NCI-H2107 treated with DMSO at 0.1 percent for 48 hours (cell line): ENCODE measurements around the gene HNRNPH1.

Experiments
- DNase-seq: peaks from one replicate; lab custom pipeline; 2025; ENCODE audit not compliant: unreplicated experiment; lab: John Stamatoyannopoulos, UW

HNRNPH1 gene

GRCh38 chr5:179606071-179606909, 17.2 kb downstream of the HNRNPH1 start:
- DNase-seq = no peak

DNA sequence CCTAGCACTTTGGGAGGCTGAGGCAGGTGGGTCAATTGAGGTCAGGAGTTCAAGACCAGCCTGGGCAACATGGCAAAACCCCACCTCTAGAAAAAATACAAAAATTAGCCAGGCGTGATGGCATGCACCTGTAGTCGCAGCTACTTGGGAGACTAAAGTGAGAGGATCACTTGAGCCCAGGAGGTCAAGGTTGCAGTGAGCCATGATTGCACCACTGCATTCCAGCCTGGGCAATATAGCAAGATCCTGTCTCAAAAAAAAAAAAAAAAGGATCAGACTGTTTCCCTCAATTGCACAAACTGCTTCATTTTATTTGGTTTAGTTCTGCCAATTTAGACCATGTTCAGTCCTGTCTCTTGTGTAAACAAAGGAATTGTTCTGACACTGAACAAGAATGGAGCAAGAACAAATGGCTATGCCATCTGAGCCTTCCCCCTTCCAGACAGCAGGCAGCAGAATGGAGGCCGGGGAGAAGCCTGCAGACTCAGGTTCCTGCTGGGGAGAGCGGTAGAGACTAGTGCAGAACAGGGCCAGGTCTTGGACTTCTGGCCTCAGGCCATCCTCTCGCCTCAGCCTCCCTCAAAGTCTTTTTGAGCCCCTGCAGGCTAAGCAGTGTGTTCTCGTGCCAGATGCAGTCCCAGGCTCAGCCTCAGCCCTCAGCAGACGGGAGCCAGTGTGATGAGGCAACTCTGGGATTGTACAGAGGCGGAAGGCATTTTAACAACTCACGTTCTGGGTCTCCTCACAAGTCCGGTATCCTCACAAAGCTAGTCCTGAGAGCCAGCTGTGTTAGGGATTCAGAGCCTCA, 18.2 kb downstream of the HNRNPH1 start:
- DNase-seq = no peak

DNA sequence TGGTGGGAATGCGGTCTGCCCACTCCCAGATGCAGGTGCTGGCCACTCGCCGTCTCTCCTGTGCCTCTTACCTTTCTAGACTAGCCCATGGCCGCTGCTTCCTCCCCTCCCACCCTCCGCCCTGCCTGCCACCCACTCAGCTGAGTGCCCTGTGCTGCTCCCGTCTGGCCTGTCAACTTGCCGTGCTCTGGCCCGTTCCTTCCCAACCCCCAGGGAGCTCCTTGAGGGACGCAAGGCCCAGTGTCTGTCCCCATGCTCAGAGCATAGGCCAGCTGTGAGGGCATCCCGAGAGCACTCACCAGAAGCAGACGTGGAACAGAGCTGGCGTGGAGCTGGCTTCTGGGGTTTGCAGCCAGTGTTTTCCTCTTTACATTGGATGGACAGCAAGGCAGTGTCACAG, 20.2 kb downstream of the HNRNPH1 start:
- no peak for DNase-seq

- no peak for DNase-seq
These were observed 21.4 kb downstream of the HNRNPH1 start for GRCh38 chr5:179601871-179602625.

GRCh38 chr5:179599973-179600372, 23.5 kb downstream of the HNRNPH1 start:
- peak; percentile 40 for DNase-seq

DNA sequence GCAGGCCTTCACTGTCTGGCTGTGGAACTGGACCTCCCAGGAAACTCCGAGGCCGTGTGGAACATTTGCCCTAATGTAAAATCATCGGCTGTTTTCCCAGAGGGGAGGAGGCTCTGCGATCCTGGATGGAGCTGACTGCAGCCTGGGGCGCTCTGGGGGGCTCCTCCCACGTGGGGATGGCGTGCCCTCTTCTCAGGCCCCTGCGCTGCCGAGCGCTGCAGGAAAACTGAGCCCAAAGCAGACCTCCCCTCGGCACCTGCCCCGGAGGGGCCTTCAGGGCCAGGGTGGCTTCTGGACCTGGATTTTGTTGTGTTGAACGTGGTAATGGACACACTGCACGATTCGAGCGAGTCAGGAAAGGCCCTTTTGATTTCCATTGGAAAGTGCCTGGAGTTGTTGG, 23.9 kb downstream of the HNRNPH1 start:
- DNase-seq = no peak

GRCh38 chr5:179599100-179599499, 24.4 kb downstream of the HNRNPH1 start:
- no peak for DNase-seq

DNA sequence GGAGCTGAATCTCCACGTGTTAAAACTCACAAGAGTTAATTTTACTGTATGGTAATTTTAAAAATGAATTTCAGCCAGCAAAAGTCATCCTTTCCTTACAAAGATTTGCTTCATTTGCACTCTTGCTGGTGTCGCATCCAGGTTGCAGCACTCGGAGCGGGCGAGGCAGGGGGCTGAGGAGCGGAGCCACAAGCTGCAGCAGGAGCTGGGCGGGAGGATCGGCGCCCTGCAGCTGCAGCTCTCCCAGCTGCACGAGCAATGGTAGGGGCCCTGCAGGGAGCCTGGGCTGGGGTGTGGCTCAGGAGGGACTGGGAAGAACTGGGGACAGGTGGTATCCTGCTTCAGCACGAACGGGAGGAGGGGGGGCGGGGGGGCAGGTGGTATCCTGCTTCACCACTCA, 27.1 kb downstream of the HNRNPH1 start:
- DNase-seq = peak; percentile 74

DNA sequence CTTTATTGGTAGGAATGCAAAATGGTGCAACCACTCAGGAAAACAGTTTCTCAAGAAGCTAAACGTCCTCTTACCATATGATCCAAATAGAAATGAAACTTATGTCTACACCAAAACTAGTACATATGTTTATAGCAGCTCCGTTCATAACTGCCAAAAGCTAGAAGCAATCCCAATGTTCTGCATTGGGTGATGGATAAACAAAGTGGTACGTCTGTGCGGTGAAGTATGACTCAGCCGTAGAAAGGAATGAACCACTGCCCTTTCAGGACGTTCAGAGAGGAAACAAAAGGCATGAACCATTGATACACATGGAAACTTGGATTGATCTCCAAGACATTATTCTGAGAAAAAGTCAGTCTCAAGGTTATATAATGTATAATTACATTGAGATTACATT, 27.6 kb downstream of the HNRNPH1 start:
- no peak for DNase-seq

GRCh38 chr5:179588166-179588565, 35.3 kb downstream of the HNRNPH1 start:
- DNase-seq = no peak

DNA sequence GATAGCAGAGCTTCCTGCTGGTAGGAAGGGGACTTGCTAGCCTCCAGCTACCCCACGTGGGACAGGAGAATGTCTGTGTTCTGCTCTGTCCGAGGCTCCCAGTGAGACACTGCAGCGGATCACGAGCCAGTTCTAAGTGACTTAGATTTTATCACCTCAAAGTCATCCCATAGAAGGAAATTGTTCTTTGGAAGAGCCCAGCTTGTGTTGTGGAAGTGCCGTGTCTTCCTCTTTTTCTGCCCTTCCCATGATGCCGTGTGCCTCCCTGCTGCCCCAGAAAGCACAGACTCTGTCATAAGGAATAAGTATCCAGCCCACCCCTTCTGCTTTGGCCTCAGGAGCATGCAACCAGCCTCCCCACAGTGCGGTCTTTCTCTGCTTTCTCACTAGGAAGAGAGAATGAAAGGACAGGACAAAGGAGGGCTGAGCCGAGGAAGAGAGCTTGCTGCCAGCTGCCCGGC, 37.5 kb downstream of the HNRNPH1 start:
- no peak for DNase-seq

- DNase-seq = no peak
These were observed 46.0 kb downstream of the HNRNPH1 start for GRCh38 chr5:179577286-179577960.

DNA sequence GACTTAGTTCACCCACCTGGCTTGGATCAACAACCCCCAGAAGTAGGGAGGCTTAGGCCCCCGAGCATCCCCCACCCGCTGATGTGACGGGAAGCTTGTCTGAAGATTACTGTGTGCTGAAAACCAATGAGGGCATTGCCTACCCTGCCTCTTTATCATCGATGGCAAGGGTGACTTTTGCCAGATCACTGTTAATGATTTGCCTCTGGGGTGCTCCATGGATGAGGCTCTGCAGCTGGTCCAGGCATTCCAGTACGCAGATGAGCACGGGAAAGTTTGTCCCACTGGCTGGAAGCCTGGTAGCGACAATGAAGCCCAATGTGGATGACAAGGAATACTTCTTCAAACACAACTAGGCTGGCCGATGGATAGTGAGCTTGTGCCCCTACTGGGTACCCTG, 51.1 kb downstream of the HNRNPH1 start:
- no peak for DNase-seq

DNA sequence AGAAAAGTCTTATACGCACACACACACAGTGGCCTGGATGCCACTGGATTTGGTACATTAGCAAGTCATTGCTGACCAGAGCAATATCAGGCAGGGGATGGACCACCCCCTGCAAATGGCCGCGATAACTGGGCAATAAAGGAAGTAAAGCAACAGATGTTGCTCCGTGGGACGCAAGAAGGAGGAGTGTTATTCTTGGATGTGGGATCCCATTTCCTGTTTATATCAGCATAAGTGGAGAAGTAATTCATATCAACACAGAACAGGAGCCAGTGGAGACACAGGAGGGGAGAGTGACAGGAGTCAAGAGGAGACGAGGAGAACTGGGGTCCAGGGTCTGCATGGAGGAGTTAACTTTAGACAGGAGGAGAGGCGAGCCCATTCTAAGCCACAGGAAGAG, 54.8 kb downstream of the HNRNPH1 start:
- DNase-seq = no peak

DNA sequence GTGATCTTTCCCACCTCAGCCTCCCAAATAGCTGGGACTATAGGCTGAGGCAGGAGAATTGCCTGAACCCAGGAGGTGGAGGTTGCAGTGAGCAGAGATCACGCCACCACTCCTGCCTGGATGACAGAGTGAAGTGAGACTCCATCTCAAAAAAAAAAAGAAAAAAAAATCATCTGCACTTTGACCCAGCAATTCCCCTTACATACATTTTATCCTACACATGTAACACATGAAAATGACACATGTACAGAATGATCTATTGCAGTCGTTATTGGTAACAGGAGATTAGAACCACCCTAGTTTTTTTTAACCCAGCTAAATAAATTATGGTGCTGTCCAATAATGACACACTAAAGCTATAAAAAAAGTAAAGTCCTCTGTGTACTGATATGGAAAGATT, 58.9 kb downstream of the HNRNPH1 start:
- DNase-seq = no peak
